H1 (cell line): ENCODE measurements around the gene ARHGAP24. TPM values are rescaled to one million over a fixed set of nuclear protein-coding genes. Genes with fewer than 3 reads are reported as not detected.

ENCODE experiments used
- CTCF ChIA-PET: fragments of 300-600 bp; sonication (Branson Sonifier 250); formaldehyde crosslinking; loops from one replicate; lab custom pipeline; 2021; ENCODE audit not compliant: partially characterized antibody; lab: Charles Lee
- POLR2A ChIA-PET: fragments of 300-600 bp; sonication (Branson Sonifier 250); formaldehyde crosslinking; loops from one replicate; lab custom pipeline; 2021; ENCODE audit warnings: inconsistent platforms; ENCODE audit not compliant: partially characterized antibody; lab: Charles Lee
- DNase-seq, 2 experiments: peaks; one replicate each; pipeline versions ENCODE4 v3.0.0 to v3.0.0-alpha.2; 2010 to 2022; ENCODE audit warnings: low spot score in 2 of 2, low read depth in 1 of 2, mixed read lengths in 1 of 2
- FAIRE-seq: peaks from 2 replicates; lab custom pipeline; 2011; peaks lifted over from hg19 to GRCh38; lab: Jason Lieb, UNC
- H2AFZ ChIP-seq: 2 replicates; pipeline ENCODE4 v1.8.1; 2012; ENCODE audit warnings: low read length, inconsistent platforms
- H2AK5ac ChIP-seq: 2 replicates; pipeline ENCODE4 v1.6.1; 2013; ENCODE audit warnings: low read depth, low read length
- H2BK120ac ChIP-seq: replicated peaks from 2 replicates; pipeline ENCODE3; 2013; ENCODE audit warnings: low read depth, low read length, inconsistent platforms
- H2BK12ac ChIP-seq: 2 replicates; pipeline ENCODE4 v1.6.1; 2013; ENCODE audit warnings: low read depth, low read length
- H2BK15ac ChIP-seq: 2 replicates; pipeline ENCODE4 v1.6.1; 2013; ENCODE audit warnings: low read length
- H2BK20ac ChIP-seq: 2 replicates; pipeline ENCODE4 v1.6.1; 2013; ENCODE audit warnings: low read length
- H2BK5ac ChIP-seq: 2 replicates; pipeline ENCODE4 v1.6.1; 2013; ENCODE audit warnings: low read depth, low read length
- H3K14ac ChIP-seq: 2 replicates; pipeline ENCODE4 v1.6.1; 2013; ENCODE audit warnings: inconsistent platforms; ENCODE audit not compliant: insufficient read length
- H3K18ac ChIP-seq: 2 replicates; pipeline ENCODE4 v1.6.1; 2013; ENCODE audit warnings: low read length; ENCODE audit errors: extremely low read depth
- H3K23ac ChIP-seq: 2 replicates; pipeline ENCODE4 v1.6.1; 2013; ENCODE audit warnings: inconsistent platforms; ENCODE audit not compliant: insufficient read length
- H3K23me2 ChIP-seq: 2 replicates; pipeline ENCODE4 v1.6.1; 2013; ENCODE audit warnings: low read depth, low read length
- H3K27ac ChIP-seq: 2 replicates; pipeline ENCODE4 v1.6.1; 2011; ENCODE audit warnings: low read depth, low read length, inconsistent platforms
- H3K27me3 ChIP-seq, 4 experiments: replicated peaks in 1 of 4; 1 replicate in 1 of 4; 2 replicates in 3 of 4; pipeline versions ENCODE4 v1.6.1 to v1.8.1; 2011 to 2013; ENCODE audit warnings: low read length in 3 of 4, mild to moderate bottlenecking in 3 of 4, inconsistent platforms in 2 of 4, mixed read lengths in 2 of 4, moderate library complexity in 1 of 4; ENCODE audit not compliant: control insufficient read depth in 3 of 4, insufficient read depth in 3 of 4; ENCODE audit errors: extremely low read depth in 1 of 4
- H3K36me3 ChIP-seq, 4 experiments: 2 replicates each; pipeline versions ENCODE4 v1.6.1 to v1.8.1; 2011 to 2013; ENCODE audit warnings: mild to moderate bottlenecking in 4 of 4, low read length in 3 of 4, moderate library complexity in 2 of 4, control low read depth in 1 of 4, inconsistent platforms in 1 of 4; ENCODE audit not compliant: insufficient read depth in 4 of 4, control insufficient read depth in 2 of 4
- H3K4ac ChIP-seq: replicated peaks from 2 replicates; pipeline ENCODE3; 2013; ENCODE audit warnings: low read length, low read depth, mixed read lengths, inconsistent platforms; ENCODE audit not compliant: insufficient read length
- H3K4me1 ChIP-seq, 4 experiments: replicated peaks in 1 of 4; 1 replicate in 1 of 4; 2 replicates in 3 of 4; pipeline versions ENCODE4 v1.6.1 to v1.8.1; 2011 to 2013; ENCODE audit warnings: low read length in 3 of 4, inconsistent platforms in 2 of 4, mixed read lengths in 1 of 4; ENCODE audit not compliant: insufficient read depth in 4 of 4, control insufficient read depth in 3 of 4
- H3K4me2 ChIP-seq, 2 experiments: 2 replicates each; pipeline versions ENCODE4 v1.6.1 to v1.8.1; 2011 to 2013; ENCODE audit warnings: low read depth in 2 of 2, low read length in 2 of 2, control low read depth in 1 of 2, inconsistent platforms in 1 of 2, mild to moderate bottlenecking in 1 of 2; ENCODE audit not compliant: insufficient read depth in 1 of 2
- H3K4me3 ChIP-seq, 4 experiments: fragments of 200-600, 300-600 bp in 1 of 4; sonication (generic), shearing (Covaris generic), sonication (Bioruptor Twin) in 1 of 4; 2 replicates each; pipeline versions ENCODE4 v1.5.1 to v1.8.1; 2011 to 2016; ENCODE audit warnings: low read length in 4 of 4, low read depth in 3 of 4, control low read depth in 2 of 4, inconsistent platforms in 2 of 4, mild to moderate bottlenecking in 2 of 4, mixed read lengths in 1 of 4, moderate library complexity in 1 of 4; ENCODE audit not compliant: insufficient read depth in 2 of 4; ENCODE audit errors: extremely low read depth in 1 of 4
- H3K56ac ChIP-seq: replicated peaks from 2 replicates; pipeline ENCODE3; 2013; ENCODE audit warnings: low read depth, mild to moderate bottlenecking, mixed read lengths, low read length, inconsistent platforms; ENCODE audit not compliant: insufficient read length
- H3K79me1 ChIP-seq: 2 replicates; pipeline ENCODE4 v1.6.1; 2013; ENCODE audit warnings: low read depth, low read length, control low read depth
- H3K79me2 ChIP-seq, 2 experiments: 2 replicates each; pipeline versions ENCODE4 v1.6.1 to v1.8.1; 2012 to 2013; ENCODE audit warnings: low read length in 2 of 2, mild to moderate bottlenecking in 2 of 2, inconsistent platforms in 1 of 2; ENCODE audit not compliant: insufficient read depth in 2 of 2, control insufficient read depth in 1 of 2
- H3K9ac ChIP-seq, 4 experiments: replicated peaks in 1 of 4; 1 replicate in 1 of 4; 2 replicates in 3 of 4; pipeline versions ENCODE4 v1.6.1 to v1.8.1; 2011 to 2013; ENCODE audit warnings: low read depth in 3 of 4, low read length in 3 of 4, control low read depth in 2 of 4, mild to moderate bottlenecking in 2 of 4, moderate library complexity in 2 of 4, inconsistent platforms in 1 of 4; ENCODE audit errors: extremely low read depth in 1 of 4
- H3K9me3 ChIP-seq, 2 experiments: 2 replicates each; pipeline versions ENCODE4 v1.6.1 to v1.8.1; 2012 to 2013; ENCODE audit warnings: mild to moderate bottlenecking in 2 of 2, moderate library complexity in 2 of 2, control low read depth in 1 of 2, inconsistent platforms in 1 of 2, low read depth in 1 of 2, low read length in 1 of 2, mixed read lengths in 1 of 2; ENCODE audit not compliant: insufficient read depth in 2 of 2
- H4K20me1 ChIP-seq, 2 experiments: replicated peaks in 1 of 2; 2 replicates each; pipeline versions ENCODE3 to v1.8.1; 2011 to 2013; ENCODE audit warnings: inconsistent platforms in 2 of 2, low read length in 2 of 2, mild to moderate bottlenecking in 1 of 2; ENCODE audit not compliant: insufficient read depth in 2 of 2, control insufficient read depth in 1 of 2
- H4K5ac ChIP-seq: 2 replicates; pipeline ENCODE4 v1.6.1; 2013; ENCODE audit warnings: low read length, low read depth, mixed read lengths, inconsistent platforms; ENCODE audit not compliant: insufficient read length
- H4K8ac ChIP-seq: 2 replicates; pipeline ENCODE4 v1.8.0; 2013; ENCODE audit warnings: mild to moderate bottlenecking, moderate library complexity, low read length, inconsistent platforms; ENCODE audit not compliant: insufficient read depth; ENCODE audit errors: extremely low read depth
- H4K91ac ChIP-seq: replicated peaks from 2 replicates; pipeline ENCODE3; 2013; ENCODE audit warnings: low read length, mixed read lengths, inconsistent platforms; ENCODE audit not compliant: insufficient read length
- BACH1 ChIP-seq: IDR thresholded peaks from 2 replicates; pipeline ENCODE4 v1.6.1; 2012; ENCODE audit warnings: low read length, improper control_type of control experiment
- CEBPB ChIP-seq: IDR thresholded peaks from 2 replicates; pipeline ENCODE4 v1.6.1; 2012; ENCODE audit warnings: low read depth, low read length
- EGR1 ChIP-seq: IDR thresholded peaks from 2 replicates; pipeline ENCODE4 v1.6.1; 2011; ENCODE audit warnings: low read depth, low read length, borderline replicate concordance
- EP300 ChIP-seq, 2 experiments: IDR thresholded peaks; 1 replicate in 1 of 2; 2 replicates in 1 of 2; pipeline ENCODE4 v1.6.1; 2011 to 2012; ENCODE audit warnings: low read depth in 2 of 2, low read length in 2 of 2, mild to moderate bottlenecking in 2 of 2, borderline replicate concordance in 1 of 2, inconsistent platforms in 1 of 2, moderate library complexity in 1 of 2
- JUN ChIP-seq: IDR thresholded peaks from 2 replicates; pipeline ENCODE4 v1.6.1; 2011; ENCODE audit warnings: low read depth, mild to moderate bottlenecking, improper control_type of control experiment, low read length
- MAX ChIP-seq: IDR thresholded peaks from 2 replicates; pipeline ENCODE4 v1.6.1; 2012; ENCODE audit warnings: inconsistent platforms
- RFX5 ChIP-seq: IDR thresholded peaks from 2 replicates; pipeline ENCODE4 v1.6.1; 2011; ENCODE audit warnings: low read depth, low read length, improper control_type of control experiment, borderline replicate concordance
- SAP30 ChIP-seq: fragments of 300-600 bp; sonication (generic); IDR thresholded peaks from 2 replicates; pipeline ENCODE4 v1.7.1; 2012; ENCODE audit warnings: low read length, moderate library complexity, mild to moderate bottlenecking, inconsistent platforms; ENCODE audit not compliant: insufficient read depth, insufficient replicate concordance
- SIRT6 ChIP-seq: IDR thresholded peaks from one replicate; pipeline ENCODE4 v1.7.1; 2012; ENCODE audit warnings: low read length, inconsistent platforms
- SRF ChIP-seq: IDR thresholded peaks from 2 replicates; pipeline ENCODE4 v1.6.1; 2011; ENCODE audit warnings: mild to moderate bottlenecking, low read depth, low read length, moderate library complexity
- TBP ChIP-seq: IDR thresholded peaks from 2 replicates; pipeline ENCODE4 v1.6.1; 2011; ENCODE audit warnings: low read depth, low read length, improper control_type of control experiment
- WGBS, 2 experiments: shearing (Covaris generic) in 1 of 2; methylation state at CpG; one replicate each; pipeline versions ENCODE4 v1.1.6 to v1.1.7; 2013 to 2015; ENCODE audit warnings: low lambda C conversion rate in 2 of 2, mixed read lengths in 2 of 2, inconsistent platforms in 1 of 2, low coverage in 1 of 2, missing lambda C conversion rate in 1 of 2; ENCODE audit not compliant: insufficient replicate concordance in 2 of 2, insufficient coverage in 1 of 2, insufficient read length in 1 of 2; ENCODE audit errors: extremely low coverage in 1 of 2, missing lambda C conversion rate in 1 of 2; 5-methylcytosine and 5-hydroxymethylcytosine counted together
- polyA plus RNA-seq, 7 experiments: library from polyadenylated mRNA; depleted of rRNA in 3 of 7; stranded (reverse) in 5 of 7; unstranded in 2 of 7; fragments of >200 nt in 5 of 7; fragments of 200-250 nt in 2 of 7; gene quantifications; 1 replicate in 5 of 7; 2 replicates in 1 of 7; 4 replicates in 1 of 7; pipeline versions ENCODE4 v1.2.1 to v1.2.3, GENCODE V29; 2011 to 2013; ENCODE audit warnings: missing spikeins in 2 of 7, mixed read lengths in 2 of 7
- total RNA-seq: library from RNA; stranded (reverse); fragmentation: NEBNext Ultra II Directional; extraction: Animal tissue kit (Norgen Biotek cat#: 25700); gene quantifications from 2 replicates; pipeline ENCODE4 v1.2.1, GENCODE V29; 2021
- TF ChIP-seq, protein P1 (sequence below), 3 experiments: IDR thresholded peaks; 1 replicate in 2 of 3; 2 replicates in 1 of 3; pipeline versions ENCODE4 v1.5.1 to v1.6.1; 2011; ENCODE audit warnings: low read length in 3 of 3, mild to moderate bottlenecking in 3 of 3, inconsistent platforms in 2 of 3, low read depth in 1 of 3, moderate library complexity in 1 of 3; ENCODE audit not compliant: insufficient read depth in 1 of 3; ENCODE audit errors: control extremely low read depth in 1 of 3

Gene ARHGAP24
- total and polyA plus RNA-seq, 2 of the 8 experiments (the other 6 are each of a cell fraction or from before 2014, with no cell fraction given) = 0.08 to 0.50 TPM

- no peak overlapping the region for H2BK15ac ChIP-seq
- 90% methylated on average over 2 of the region's 2 CpGs; no CpG with 5 or more reads in 1 of the 2 experiments for WGBS, 2 experiments
- CTCF ChIA-PET = no interaction called here
- TF ChIP-seq EP300 (IDR thresholded peaks at IDR 0.05; ENCODE audit: borderline replicate concordance in 1 of 2, low read depth in 2 of 2, low read length in 2 of 2) (no peak), SAP30 (no peak), RFX5 (no peak), BACH1 (no peak), JUN (no peak), SIRT6 (no peak), MAX (no peak), SRF (no peak), EGR1 (no peak), CEBPB (no peak), TBP (no peak)
- TF ChIP-seq, protein P1, sequence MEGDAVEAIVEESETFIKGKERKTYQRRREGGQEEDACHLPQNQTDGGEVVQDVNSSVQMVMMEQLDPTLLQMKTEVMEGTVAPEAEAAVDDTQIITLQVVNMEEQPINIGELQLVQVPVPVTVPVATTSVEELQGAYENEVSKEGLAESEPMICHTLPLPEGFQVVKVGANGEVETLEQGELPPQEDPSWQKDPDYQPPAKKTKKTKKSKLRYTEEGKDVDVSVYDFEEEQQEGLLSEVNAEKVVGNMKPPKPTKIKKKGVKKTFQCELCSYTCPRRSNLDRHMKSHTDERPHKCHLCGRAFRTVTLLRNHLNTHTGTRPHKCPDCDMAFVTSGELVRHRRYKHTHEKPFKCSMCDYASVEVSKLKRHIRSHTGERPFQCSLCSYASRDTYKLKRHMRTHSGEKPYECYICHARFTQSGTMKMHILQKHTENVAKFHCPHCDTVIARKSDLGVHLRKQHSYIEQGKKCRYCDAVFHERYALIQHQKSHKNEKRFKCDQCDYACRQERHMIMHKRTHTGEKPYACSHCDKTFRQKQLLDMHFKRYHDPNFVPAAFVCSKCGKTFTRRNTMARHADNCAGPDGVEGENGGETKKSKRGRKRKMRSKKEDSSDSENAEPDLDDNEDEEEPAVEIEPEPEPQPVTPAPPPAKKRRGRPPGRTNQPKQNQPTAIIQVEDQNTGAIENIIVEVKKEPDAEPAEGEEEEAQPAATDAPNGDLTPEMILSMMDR (IDR thresholded peaks at IDR 0.05; ENCODE audit: control extremely low read depth in 1 of 3, insufficient read depth in 1 of 3, low read depth in 1 of 3, low read length in 3 of 3) = no peak
These were observed 529.1 kb downstream of the ARHGAP24 start for GRCh38 chr4:86004030-86004429.

More at GRCh38 chr4:86004030-86004429, 529.1 kb downstream of the ARHGAP24 start:
- Histone ChIP-seq H3K23me2 (no peaks in the 10 kb centered on the region), H3K27me3 (no peaks in the 10 kb centered on the region), H3K27ac (no peak overlapping the region), H3K4ac (no peak overlapping the region), H3K9me3 (no peaks in the 10 kb centered on the region), H2BK12ac (no peak overlapping the region), H3K36me3 (no peaks in the 10 kb centered on the region), H3K79me1 (no peaks in the 10 kb centered on the region), H3K56ac (no peak overlapping the region), H3K4me1 (no peaks in the 10 kb centered on the region), H3K9ac (no peak overlapping the region), H4K5ac (no peak overlapping the region), H3K18ac (no peak overlapping the region), H3K23ac (no peak overlapping the region), H3K4me3 (no peak overlapping the region), H4K91ac (no peak overlapping the region), H2AFZ (no peak overlapping the region), H2AK5ac (no peak overlapping the region), H2BK120ac (no peak overlapping the region), H3K79me2 (no peaks in the 10 kb centered on the region), H2BK5ac (no peak overlapping the region), H2BK20ac (no peak overlapping the region), H3K4me2 (no peak overlapping the region), H4K8ac (no peak overlapping the region), H3K14ac (no peak overlapping the region), H4K20me1 (no peaks in the 10 kb centered on the region)
- no peak for DNase-seq
- FAIRE-seq = no peak
- POLR2A ChIA-PET = no interaction called here
